H4 (cell line): Measurements from ENCODE around the gene EVA1A. TPM values are rescaled to one million over a fixed set of nuclear protein-coding genes. Genes with fewer than 3 reads are reported as not detected.

Experiments
- DNase-seq: peaks from one replicate; pipeline ENCODE4 v3.0.0-alpha.2; 2015; ENCODE audit warnings: low spot score
- total RNA-seq: library from RNA; depleted of rRNA; stranded (reverse); fragments of >200 nt; shearing (Covaris generic); gene quantifications from 2 replicates; pipeline ENCODE4 v1.2.3, GENCODE V29; 2014

The EVA1A gene
- total RNA-seq, 1 experiment from 2014 or later: 13.8 TPM

- DNase-seq: no peak
Observed at GRCh38 chr2:75589391-75590105, 28.8 kb upstream of the EVA1A start.

- no peak for DNase-seq
Observed at GRCh38 chr2:75587954-75588587, 27.3 kb upstream of the EVA1A start.

GRCh38 chr2:75586971-75587370 is 26.2 kb upstream of the EVA1A start:
- no peak for DNase-seq

- DNase-seq: no peak
Observed at GRCh38 chr2:75582840-75583239, 22.1 kb upstream of the EVA1A start.

GRCh38 chr2:75580606-75581005 is 19.9 kb upstream of the EVA1A start:
- no peak for DNase-seq

- DNase-seq: no peak
Observed at GRCh38 chr2:75580156-75580555, 19.4 kb upstream of the EVA1A start.

- no peak for DNase-seq
Observed at GRCh38 chr2:75579186-75579585, 18.4 kb upstream of the EVA1A start.

- no peak for DNase-seq
Observed at GRCh38 chr2:75577280-75577679, 16.5 kb upstream of the EVA1A start.

GRCh38 chr2:75574106-75574505 is 13.4 kb upstream of the EVA1A start:
- no peak for DNase-seq

- no peak for DNase-seq
Observed at GRCh38 chr2:75573145-75573878, 12.6 kb upstream of the EVA1A start.

- no peak for DNase-seq
Observed at GRCh38 chr2:75571730-75572430, 11.1 kb upstream of the EVA1A start.

- DNase-seq: no peak
Observed at GRCh38 chr2:75570948-75571729, 10.4 kb upstream of the EVA1A start.

GRCh38 chr2:75570024-75570947 is 9.5 kb upstream of the EVA1A start:
- no peak for DNase-seq

- DNase-seq: no peak
Observed at GRCh38 chr2:75569546-75569945, 8.8 kb upstream of the EVA1A start.

- DNase-seq: no peak
Observed at GRCh38 chr2:75568174-75568573, 7.4 kb upstream of the EVA1A start.

- DNase-seq: no peak
Observed at GRCh38 chr2:75565472-75566462, 5.0 kb upstream of the EVA1A start.

GRCh38 chr2:75564713-75565359 is 4.1 kb upstream of the EVA1A start:
- no peak for DNase-seq

GRCh38 chr2:75564026-75564688 is 3.4 kb upstream of the EVA1A start:
- DNase-seq: no peak
